H1 (cell line): ENCODE measurements around the gene BRD9. TPM values are rescaled to one million over a fixed set of nuclear protein-coding genes. Genes with fewer than 3 reads are reported as not detected.

Source experiments
- CTCF ChIA-PET: fragments of 300-600 bp; sonication (Branson Sonifier 250); formaldehyde crosslinking; loops from one replicate; lab custom pipeline; 2021; ENCODE audit not compliant: partially characterized antibody; lab: Charles Lee
- POLR2A ChIA-PET: fragments of 300-600 bp; sonication (Branson Sonifier 250); formaldehyde crosslinking; loops from one replicate; lab custom pipeline; 2021; ENCODE audit warnings: inconsistent platforms; ENCODE audit not compliant: partially characterized antibody; lab: Charles Lee
- DNase-seq, 2 experiments: peaks; one replicate each; pipeline versions ENCODE4 v3.0.0 to v3.0.0-alpha.2; 2010 to 2022; ENCODE audit warnings: low spot score in 2 of 2, low read depth in 1 of 2, mixed read lengths in 1 of 2
- FAIRE-seq: peaks from 2 replicates; lab custom pipeline; 2011; peaks lifted over from hg19 to GRCh38; lab: Jason Lieb, UNC
- H2AFZ ChIP-seq: 2 replicates; pipeline ENCODE4 v1.8.1; 2012; ENCODE audit warnings: low read length, inconsistent platforms
- H2AK5ac ChIP-seq: 2 replicates; pipeline ENCODE4 v1.6.1; 2013; ENCODE audit warnings: low read depth, low read length
- H2BK120ac ChIP-seq: replicated peaks from 2 replicates; pipeline ENCODE3; 2013; ENCODE audit warnings: low read depth, low read length, inconsistent platforms
- H2BK12ac ChIP-seq: 2 replicates; pipeline ENCODE4 v1.6.1; 2013; ENCODE audit warnings: low read depth, low read length
- H2BK15ac ChIP-seq: 2 replicates; pipeline ENCODE4 v1.6.1; 2013; ENCODE audit warnings: low read length
- H2BK20ac ChIP-seq: 2 replicates; pipeline ENCODE4 v1.6.1; 2013; ENCODE audit warnings: low read length
- H2BK5ac ChIP-seq: 2 replicates; pipeline ENCODE4 v1.6.1; 2013; ENCODE audit warnings: low read depth, low read length
- H3K14ac ChIP-seq: 2 replicates; pipeline ENCODE4 v1.6.1; 2013; ENCODE audit warnings: inconsistent platforms; ENCODE audit not compliant: insufficient read length
- H3K18ac ChIP-seq: 2 replicates; pipeline ENCODE4 v1.6.1; 2013; ENCODE audit warnings: low read length; ENCODE audit errors: extremely low read depth
- H3K23ac ChIP-seq: 2 replicates; pipeline ENCODE4 v1.6.1; 2013; ENCODE audit warnings: inconsistent platforms; ENCODE audit not compliant: insufficient read length
- H3K23me2 ChIP-seq: 2 replicates; pipeline ENCODE4 v1.6.1; 2013; ENCODE audit warnings: low read depth, low read length
- H3K27ac ChIP-seq: 2 replicates; pipeline ENCODE4 v1.6.1; 2011; ENCODE audit warnings: low read depth, low read length, inconsistent platforms
- H3K27me3 ChIP-seq, 4 experiments: replicated peaks in 1 of 4; 1 replicate in 1 of 4; 2 replicates in 3 of 4; pipeline versions ENCODE4 v1.6.1 to v1.8.1; 2011 to 2013; ENCODE audit warnings: low read length in 3 of 4, mild to moderate bottlenecking in 3 of 4, inconsistent platforms in 2 of 4, mixed read lengths in 2 of 4, moderate library complexity in 1 of 4; ENCODE audit not compliant: control insufficient read depth in 3 of 4, insufficient read depth in 3 of 4; ENCODE audit errors: extremely low read depth in 1 of 4
- H3K36me3 ChIP-seq, 4 experiments: 2 replicates each; pipeline versions ENCODE4 v1.6.1 to v1.8.1; 2011 to 2013; ENCODE audit warnings: mild to moderate bottlenecking in 4 of 4, low read length in 3 of 4, moderate library complexity in 2 of 4, control low read depth in 1 of 4, inconsistent platforms in 1 of 4; ENCODE audit not compliant: insufficient read depth in 4 of 4, control insufficient read depth in 2 of 4
- H3K4ac ChIP-seq: replicated peaks from 2 replicates; pipeline ENCODE3; 2013; ENCODE audit warnings: low read length, low read depth, mixed read lengths, inconsistent platforms; ENCODE audit not compliant: insufficient read length
- H3K4me1 ChIP-seq, 4 experiments: replicated peaks in 1 of 4; 1 replicate in 1 of 4; 2 replicates in 3 of 4; pipeline versions ENCODE4 v1.6.1 to v1.8.1; 2011 to 2013; ENCODE audit warnings: low read length in 3 of 4, inconsistent platforms in 2 of 4, mixed read lengths in 1 of 4; ENCODE audit not compliant: insufficient read depth in 4 of 4, control insufficient read depth in 3 of 4
- H3K4me2 ChIP-seq, 2 experiments: 2 replicates each; pipeline versions ENCODE4 v1.6.1 to v1.8.1; 2011 to 2013; ENCODE audit warnings: low read depth in 2 of 2, low read length in 2 of 2, control low read depth in 1 of 2, inconsistent platforms in 1 of 2, mild to moderate bottlenecking in 1 of 2; ENCODE audit not compliant: insufficient read depth in 1 of 2
- H3K4me3 ChIP-seq, 4 experiments: fragments of 200-600, 300-600 bp in 1 of 4; sonication (generic), shearing (Covaris generic), sonication (Bioruptor Twin) in 1 of 4; 2 replicates each; pipeline versions ENCODE4 v1.5.1 to v1.8.1; 2011 to 2016; ENCODE audit warnings: low read length in 4 of 4, low read depth in 3 of 4, control low read depth in 2 of 4, inconsistent platforms in 2 of 4, mild to moderate bottlenecking in 2 of 4, mixed read lengths in 1 of 4, moderate library complexity in 1 of 4; ENCODE audit not compliant: insufficient read depth in 2 of 4; ENCODE audit errors: extremely low read depth in 1 of 4
- H3K56ac ChIP-seq: replicated peaks from 2 replicates; pipeline ENCODE3; 2013; ENCODE audit warnings: low read depth, mild to moderate bottlenecking, mixed read lengths, low read length, inconsistent platforms; ENCODE audit not compliant: insufficient read length
- H3K79me1 ChIP-seq: 2 replicates; pipeline ENCODE4 v1.6.1; 2013; ENCODE audit warnings: low read depth, low read length, control low read depth
- H3K79me2 ChIP-seq, 2 experiments: 2 replicates each; pipeline versions ENCODE4 v1.6.1 to v1.8.1; 2012 to 2013; ENCODE audit warnings: low read length in 2 of 2, mild to moderate bottlenecking in 2 of 2, inconsistent platforms in 1 of 2; ENCODE audit not compliant: insufficient read depth in 2 of 2, control insufficient read depth in 1 of 2
- H3K9ac ChIP-seq, 4 experiments: replicated peaks in 1 of 4; 1 replicate in 1 of 4; 2 replicates in 3 of 4; pipeline versions ENCODE4 v1.6.1 to v1.8.1; 2011 to 2013; ENCODE audit warnings: low read depth in 3 of 4, low read length in 3 of 4, control low read depth in 2 of 4, mild to moderate bottlenecking in 2 of 4, moderate library complexity in 2 of 4, inconsistent platforms in 1 of 4; ENCODE audit errors: extremely low read depth in 1 of 4
- H3K9me3 ChIP-seq, 2 experiments: 2 replicates each; pipeline versions ENCODE4 v1.6.1 to v1.8.1; 2012 to 2013; ENCODE audit warnings: mild to moderate bottlenecking in 2 of 2, moderate library complexity in 2 of 2, control low read depth in 1 of 2, inconsistent platforms in 1 of 2, low read depth in 1 of 2, low read length in 1 of 2, mixed read lengths in 1 of 2; ENCODE audit not compliant: insufficient read depth in 2 of 2
- H4K20me1 ChIP-seq, 2 experiments: replicated peaks in 1 of 2; 2 replicates each; pipeline versions ENCODE3 to v1.8.1; 2011 to 2013; ENCODE audit warnings: inconsistent platforms in 2 of 2, low read length in 2 of 2, mild to moderate bottlenecking in 1 of 2; ENCODE audit not compliant: insufficient read depth in 2 of 2, control insufficient read depth in 1 of 2
- H4K5ac ChIP-seq: 2 replicates; pipeline ENCODE4 v1.6.1; 2013; ENCODE audit warnings: low read length, low read depth, mixed read lengths, inconsistent platforms; ENCODE audit not compliant: insufficient read length
- H4K8ac ChIP-seq: 2 replicates; pipeline ENCODE4 v1.8.0; 2013; ENCODE audit warnings: mild to moderate bottlenecking, moderate library complexity, low read length, inconsistent platforms; ENCODE audit not compliant: insufficient read depth; ENCODE audit errors: extremely low read depth
- H4K91ac ChIP-seq: replicated peaks from 2 replicates; pipeline ENCODE3; 2013; ENCODE audit warnings: low read length, mixed read lengths, inconsistent platforms; ENCODE audit not compliant: insufficient read length
- ATF3 ChIP-seq: IDR thresholded peaks from 2 replicates; pipeline ENCODE4 v1.6.1; 2011; ENCODE audit warnings: low read depth, mild to moderate bottlenecking, low read length; ENCODE audit not compliant: insufficient read depth
- E2F6 ChIP-seq: IDR thresholded peaks from 2 replicates; pipeline ENCODE4 v1.6.1; 2012; ENCODE audit warnings: inconsistent platforms
- GABPA ChIP-seq: IDR thresholded peaks from 2 replicates; pipeline ENCODE4 v1.6.1; 2011; ENCODE audit warnings: mild to moderate bottlenecking, low read length, moderate library complexity, borderline replicate concordance; ENCODE audit not compliant: insufficient read depth
- HDAC6 ChIP-seq: IDR thresholded peaks from one replicate; pipeline ENCODE4 v1.7.1; 2012; ENCODE audit warnings: low read depth, mild to moderate bottlenecking, inconsistent platforms, low read length, moderate library complexity
- JUND ChIP-seq: IDR thresholded peaks from 2 replicates; pipeline ENCODE4 v1.6.1; 2011; ENCODE audit warnings: mild to moderate bottlenecking, improper control_type of control experiment, low read length
- KDM4A ChIP-seq: IDR thresholded peaks from one replicate; pipeline ENCODE4 v1.7.1; 2012; ENCODE audit warnings: low read depth, mild to moderate bottlenecking, moderate library complexity, low read length, inconsistent platforms; ENCODE audit not compliant: severe bottlenecking
- POLR2AphosphoS5 ChIP-seq: IDR thresholded peaks from 2 replicates; pipeline ENCODE4 v1.6.1; 2011; ENCODE audit warnings: low read depth, low read length
- RNF2 ChIP-seq: fragments of 200-900, 300-1000 bp; sonication (generic); IDR thresholded peaks from 2 replicates; pipeline ENCODE4 v1.7.1; 2016; ENCODE audit warnings: borderline replicate concordance, low read depth, mild to moderate bottlenecking, antibody characterized with exemption, low read length; ENCODE audit not compliant: poor library complexity, severe bottlenecking; ENCODE audit errors: missing control alignments
- RXRA ChIP-seq: IDR thresholded peaks from 2 replicates; pipeline ENCODE4 v1.6.1; 2011; ENCODE audit warnings: low read depth, mild to moderate bottlenecking, low read length, moderate library complexity; ENCODE audit not compliant: insufficient read depth
- SAP30 ChIP-seq: fragments of 300-600 bp; sonication (generic); IDR thresholded peaks from 2 replicates; pipeline ENCODE4 v1.7.1; 2012; ENCODE audit warnings: low read length, moderate library complexity, mild to moderate bottlenecking, inconsistent platforms; ENCODE audit not compliant: insufficient read depth, insufficient replicate concordance
- SIRT6 ChIP-seq: IDR thresholded peaks from one replicate; pipeline ENCODE4 v1.7.1; 2012; ENCODE audit warnings: low read length, inconsistent platforms
- TCF12 ChIP-seq: IDR thresholded peaks from 2 replicates; pipeline ENCODE4 v1.6.1; 2011; ENCODE audit warnings: low read depth, mild to moderate bottlenecking, low read length
- WGBS, 2 experiments: shearing (Covaris generic) in 1 of 2; methylation state at CpG; one replicate each; pipeline versions ENCODE4 v1.1.6 to v1.1.7; 2013 to 2015; ENCODE audit warnings: low lambda C conversion rate in 2 of 2, mixed read lengths in 2 of 2, inconsistent platforms in 1 of 2, low coverage in 1 of 2, missing lambda C conversion rate in 1 of 2; ENCODE audit not compliant: insufficient replicate concordance in 2 of 2, insufficient coverage in 1 of 2, insufficient read length in 1 of 2; ENCODE audit errors: extremely low coverage in 1 of 2, missing lambda C conversion rate in 1 of 2; 5-methylcytosine and 5-hydroxymethylcytosine counted together
- polyA plus RNA-seq, 7 experiments: library from polyadenylated mRNA; depleted of rRNA in 3 of 7; stranded (reverse) in 5 of 7; unstranded in 2 of 7; fragments of >200 nt in 5 of 7; fragments of 200-250 nt in 2 of 7; gene quantifications; 1 replicate in 5 of 7; 2 replicates in 1 of 7; 4 replicates in 1 of 7; pipeline versions ENCODE4 v1.2.1 to v1.2.3, GENCODE V29; 2011 to 2013; ENCODE audit warnings: missing spikeins in 2 of 7, mixed read lengths in 2 of 7
- total RNA-seq: library from RNA; stranded (reverse); fragmentation: NEBNext Ultra II Directional; extraction: Animal tissue kit (Norgen Biotek cat#: 25700); gene quantifications from 2 replicates; pipeline ENCODE4 v1.2.1, GENCODE V29; 2021

Gene BRD9
- total and polyA plus RNA-seq, 2 of the 8 experiments (the other 6 are each of a cell fraction or from before 2014, with no cell fraction given), result 9.3 to 49.4 TPM

- Histone ChIP-seq H2AK5ac (no peak overlapping the region), H4K8ac (no peak overlapping the region), H2BK5ac (no peak overlapping the region), H3K9me3 (no peaks in the 10 kb centered on the region), H3K36me3 (peaks cover 22 to 67% (median 49%) of the 10 kb centered on the region in 4 experiments), H2BK15ac (no peak overlapping the region), H3K4me2 (no peak overlapping the region), H3K18ac (no peak overlapping the region), H4K20me1 (peaks cover 5 to 17% of the 10 kb centered on the region in 2 experiments), H3K27me3 (no peaks in the 10 kb centered on the region), H3K56ac (no peak overlapping the region), H3K9ac (no peak overlapping the region), H2BK12ac (no peak overlapping the region), H4K91ac (no peak overlapping the region), H3K27ac (no peak overlapping the region), H2BK120ac (no peak overlapping the region), H3K79me1 (peaks cover 2% of the 10 kb centered on the region; the same call in 1 of the 2 replicates), H3K23ac (no peak overlapping the region), H3K4me3 (no peak overlapping the region), H4K5ac (no peak overlapping the region), H2AFZ (no peak overlapping the region), H3K23me2 (no peaks in the 10 kb centered on the region), H2BK20ac (no peak overlapping the region), H3K14ac (no peak overlapping the region), H3K79me2 (no peaks in the 10 kb centered on the region), H3K4ac (no peak overlapping the region), H3K4me1 (no peaks in the 10 kb centered on the region)
- whole genome bisulfite sequencing, 2 experiments, result 91% methylated on average over 7 of the region's 7 CpGs; no CpG with 5 or more reads in 1 of the 2 experiments
- FAIRE-seq (no peak), DNase-seq (no peak)
- CTCF ChIA-PET, result interaction anchor here (1.2 to 2.8 kb wide), 5 partner anchors 8 to 294 kb away, joined by 3 to 13 read pairs (median 5); no protein-coding TSS in a partner anchor
- POLR2A ChIA-PET, result interaction anchor here (1.3 to 1.5 kb wide), 2 partner anchors 12 to 44 kb away, joined by 3 read pairs; no protein-coding TSS in a partner anchor
- TF ChIP-seq RXRA (no peak), KDM4A (no peak), ATF3 (no peak), SIRT6 (no peak), POLR2AphosphoS5 (no peak), RNF2 (no peak), JUND (no peak), GABPA (no peak), E2F6 (no peak), HDAC6 (no peak), SAP30 (no peak), TCF12 (no peak)
These were observed 22.0 kb upstream of the BRD9 start for GRCh38 chr5:914612-915011.
